CD4-positive, alpha-beta T cell treated with Interleukin-6 at 100 ng/mL for 8 hours (primary cell): Measurements from ENCODE around the gene MAB21L2.

Experiments
- DNase-seq: peaks from one replicate; pipeline ENCODE4 v3.0.0-alpha.2; 2020; ENCODE audit warnings: mixed read lengths, low spot score

The MAB21L2 gene

GRCh38 chr4:150577796-150578195 lies 4.2 kb upstream of the MAB21L2 start:
- DNase-seq: no peak

- DNase-seq: no peak
Observed at GRCh38 chr4:150578745-150579501, 3.0 kb upstream of the MAB21L2 start.

GRCh38 chr4:150579551-150580234 lies 2.3 kb upstream of the MAB21L2 start:
- DNase-seq: no peak

- DNase-seq: no peak
Observed at GRCh38 chr4:150580306-150580705, 1.6 kb upstream of the MAB21L2 start.

DNA sequence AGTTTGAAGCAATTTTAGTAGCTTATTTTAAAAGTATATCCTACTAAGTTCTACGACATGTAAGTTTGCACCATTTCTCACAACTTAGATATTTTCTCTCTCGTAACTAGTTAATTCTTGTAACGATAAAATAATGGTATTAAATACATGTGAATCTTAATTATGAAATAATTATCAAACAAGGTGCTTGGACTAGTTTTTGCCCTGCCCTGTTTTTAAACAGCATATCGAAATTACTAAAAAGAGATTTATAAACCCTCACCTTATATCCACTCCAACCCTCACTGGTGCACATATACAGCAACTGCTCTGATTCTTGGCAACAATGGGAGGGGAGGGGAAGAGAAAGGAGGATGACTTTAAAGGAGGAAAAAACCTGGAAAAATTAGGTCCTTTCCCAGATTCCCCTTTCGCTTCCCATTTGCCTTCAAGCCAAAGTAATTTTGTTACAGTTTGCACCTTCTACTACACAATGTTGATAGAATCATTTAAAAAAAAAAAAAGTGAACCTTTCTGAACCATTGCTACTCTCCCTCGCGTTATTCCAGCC lies 820 bp upstream of the MAB21L2 start:
- no peak for DNase-seq

- DNase-seq: no peak
Observed at GRCh38 chr4:150581641-150582051, 305 bp upstream of the MAB21L2 start.

- no peak for DNase-seq
Observed at GRCh38 chr4:150582873-150583286, 929 bp downstream of the MAB21L2 start.

GRCh38 chr4:150583287-150584110 lies 1.5 kb downstream of the MAB21L2 start:
- no peak for DNase-seq

- no peak for DNase-seq
Observed at GRCh38 chr4:150584111-150584915, 2.4 kb downstream of the MAB21L2 start.

DNA sequence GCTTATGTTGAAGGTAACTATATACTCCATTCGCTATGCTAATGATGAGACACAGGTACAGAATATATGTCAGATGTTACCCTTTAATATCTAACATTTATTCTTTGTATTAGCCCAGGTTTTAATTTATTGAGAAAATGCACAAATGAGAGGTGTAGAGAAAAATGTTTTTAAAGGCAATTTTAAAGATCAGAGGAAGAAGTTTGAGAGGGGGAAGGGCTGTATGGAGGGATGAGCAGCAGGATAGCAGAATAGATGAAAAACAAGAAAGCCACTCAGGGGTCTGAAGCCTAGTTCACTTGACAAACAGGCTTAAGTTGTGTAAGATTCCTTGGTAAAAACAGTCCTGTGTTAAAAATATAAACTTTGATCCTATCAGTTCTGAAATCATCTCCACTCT lies 3.7 kb downstream of the MAB21L2 start:
- DNase-seq: no peak

DNA sequence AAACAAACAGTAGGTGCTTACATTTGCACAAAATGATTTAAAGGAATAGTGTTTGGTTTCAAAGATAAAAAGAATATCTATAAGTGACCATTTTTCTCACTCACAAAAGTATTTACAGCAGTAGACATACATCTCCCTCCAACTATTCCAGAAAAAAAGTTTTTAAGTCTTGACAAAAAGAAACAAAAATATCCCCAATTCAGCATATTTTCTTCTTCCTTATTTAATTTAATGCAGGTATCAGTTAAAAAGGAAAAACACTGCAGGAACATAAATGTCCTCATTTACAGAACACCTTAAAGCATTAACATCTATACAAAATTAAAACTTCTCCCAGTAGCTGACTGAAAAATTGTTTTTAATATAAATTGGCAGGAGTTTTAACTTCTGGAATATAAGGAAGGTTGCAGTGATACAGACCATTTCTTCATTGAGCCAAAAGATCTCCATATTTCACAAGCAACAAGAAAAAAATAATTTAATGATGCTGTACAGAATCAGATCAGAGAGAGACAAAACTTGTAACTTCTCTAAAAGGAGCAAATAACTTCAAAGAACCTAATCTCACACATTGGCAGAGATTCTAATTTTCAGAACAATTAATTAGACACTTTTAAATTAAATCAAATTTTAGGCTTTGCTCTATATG lies 4.3 kb downstream of the MAB21L2 start:
- DNase-seq: no peak

- no peak for DNase-seq
Observed at GRCh38 chr4:150588316-150588715, 6.4 kb downstream of the MAB21L2 start.

- no peak for DNase-seq
Observed at GRCh38 chr4:150589157-150589556, 7.2 kb downstream of the MAB21L2 start.

- DNase-seq: no peak
Observed at GRCh38 chr4:150590631-150591030, 8.7 kb downstream of the MAB21L2 start.

DNA sequence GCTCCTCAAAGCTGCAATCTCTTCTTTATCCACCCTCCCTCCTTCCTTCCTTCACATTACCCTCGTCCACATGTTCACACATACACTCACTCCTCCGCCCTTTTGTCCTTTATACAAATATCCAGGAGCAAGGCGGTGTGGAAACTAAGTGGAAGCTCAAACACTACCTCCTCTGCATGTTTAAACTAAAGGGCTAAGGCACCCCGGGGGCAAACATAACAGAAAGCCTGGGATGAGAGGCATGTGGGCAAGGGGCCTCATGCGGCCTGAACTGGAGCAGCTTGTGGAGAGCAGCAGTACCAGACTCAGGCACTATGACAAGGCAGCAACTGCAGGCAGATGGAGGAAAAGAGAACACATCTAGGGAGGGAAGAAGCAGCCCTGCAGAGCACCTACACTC lies 9.5 kb downstream of the MAB21L2 start:
- DNase-seq: no peak

DNA sequence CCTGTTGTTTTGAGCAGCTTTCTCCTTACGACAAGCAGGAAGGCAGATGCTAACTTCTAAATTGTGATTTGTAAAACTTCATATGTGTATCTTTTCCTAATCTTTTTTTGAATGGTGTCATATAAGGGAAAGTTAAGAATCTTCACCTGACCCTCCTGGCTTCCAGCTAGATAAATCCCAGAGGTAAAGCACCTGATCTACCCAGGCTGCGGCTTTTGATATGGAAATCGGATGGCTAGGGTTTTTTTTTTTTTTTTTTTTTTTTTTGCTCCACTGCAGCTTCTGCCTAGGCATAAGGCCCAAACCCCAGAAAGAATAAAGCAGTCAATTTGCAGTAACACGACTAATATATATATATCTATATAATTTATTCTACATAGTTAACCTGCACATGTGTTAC lies 10.0 kb downstream of the MAB21L2 start:
- no peak for DNase-seq

DNA sequence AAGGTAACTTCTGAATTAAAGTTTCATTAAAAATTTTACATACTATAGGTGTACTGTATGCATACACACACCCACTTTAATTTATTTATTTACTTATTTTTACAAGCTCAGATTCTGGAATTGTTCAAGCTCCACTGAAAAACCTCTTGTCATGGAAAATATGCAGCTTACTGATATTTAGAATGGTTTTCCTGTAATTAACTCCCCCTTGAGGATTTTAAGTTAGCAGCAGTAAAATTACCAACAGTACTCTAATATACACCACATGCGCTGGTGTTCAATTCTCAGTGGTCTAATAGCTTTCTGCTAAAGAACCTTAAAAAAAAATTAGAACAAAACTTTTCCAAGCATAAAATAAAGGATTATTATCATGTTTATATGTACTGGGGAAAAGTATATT lies 12.0 kb downstream of the MAB21L2 start:
- no peak for DNase-seq

GRCh38 chr4:150598909-150599308 lies 17.0 kb downstream of the MAB21L2 start:
- DNase-seq: no peak

GRCh38 chr4:150599547-150599946 lies 17.6 kb downstream of the MAB21L2 start:
- no peak for DNase-seq

GRCh38 chr4:150600812-150601445 lies 19.0 kb downstream of the MAB21L2 start:
- no peak for DNase-seq

DNA sequence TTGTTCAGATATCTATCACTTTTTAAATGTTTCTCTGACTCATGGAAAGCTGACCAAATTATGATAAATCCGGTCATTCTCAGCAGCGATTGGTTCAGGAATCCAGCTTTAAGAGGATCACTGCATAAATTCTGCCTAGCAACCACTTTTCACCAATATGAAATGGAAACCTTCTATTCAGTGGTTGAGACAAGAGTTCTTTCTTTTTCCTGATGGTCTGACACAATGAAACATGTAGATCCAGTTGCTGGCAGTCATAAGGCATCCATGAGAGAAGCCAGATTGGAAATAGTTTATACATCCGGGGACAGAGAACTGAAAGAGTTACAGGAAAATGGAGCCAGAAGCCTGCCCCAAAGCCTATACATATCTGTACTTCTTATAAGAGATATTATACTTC lies 27.2 kb downstream of the MAB21L2 start:
- DNase-seq: no peak
